Activated T-cell treated with anti-CD3 and anti-CD28 coated beads, Interleukin-2, amount 50 U/mL, for 72 hours (primary cell): Measurements from ENCODE around the gene BTBD1. TPM values are rescaled to one million over a fixed set of nuclear protein-coding genes. Genes with fewer than 3 reads are reported as not detected.
A peak's percentile ranks its signal among the peaks of the same experiment; 100 is the strongest.
"Not testable (repeated sequence)": the region's sequence is repeated elsewhere in the genome, so short reads cannot be mapped to it uniquely, and the experiment has no call there.

Experiments
- ATAC-seq, 2 donors: fragments of 150-1000 bp; cut with Tn5 transposase; replicated peaks in 1 of 2; 2 replicates each; pipeline ENCODE4 v1.10.0; 2021; ENCODE audit warnings: moderate library complexity in 2 of 2, mild to moderate bottlenecking in 1 of 2
- DNase-seq, 2 donors: peaks; one replicate each; pipeline ENCODE4 v3.0.0; 2021 to 2022; ENCODE audit warnings: mixed read lengths in 1 of 2
- H3K27ac Mint-ChIP-seq: one replicate; pipeline ENCODE4 v1.8.0; 2022; ENCODE audit warnings: mild to moderate bottlenecking, moderate library complexity, mixed read lengths
- H3K27me3 Mint-ChIP-seq: one replicate; pipeline ENCODE4 v1.8.0; 2022; ENCODE audit warnings: low read depth, mixed read lengths
- H3K36me3 Mint-ChIP-seq, 2 donors: one replicate each; pipeline ENCODE4 v1.8.0; 2022; ENCODE audit warnings: mixed read lengths in 2 of 2, mild to moderate bottlenecking in 1 of 2; ENCODE audit not compliant: insufficient read depth in 2 of 2
- H3K4me1 Mint-ChIP-seq: one replicate; pipeline ENCODE4 v1.8.0; 2022; ENCODE audit warnings: low read depth, mixed read lengths
- H3K4me3 Mint-ChIP-seq, 2 donors: one replicate each; pipeline ENCODE4 v1.8.0; 2022; ENCODE audit warnings: mild to moderate bottlenecking in 2 of 2, mixed read lengths in 2 of 2, moderate library complexity in 2 of 2
- H3K9me3 Mint-ChIP-seq, 2 donors: one replicate each; pipeline ENCODE4 v1.8.0; 2022; ENCODE audit warnings: mixed read lengths in 2 of 2
- total RNA-seq, 2 donors: library from RNA; stranded (reverse); gene quantifications; one replicate each; pipeline ENCODE4 v1.2.3, GENCODE V29; 2022

BTBD1 gene
- total RNA-seq, 2 donors from 2014 or later: 65.0 to 65.7 TPM

- Mint-ChIP-seq H3K27me3 (peaks cover 17% of the 10 kb centered on the region), H3K9me3 (no peaks in the 10 kb centered on the region), H3K27ac (no peak overlapping the region), H3K4me3 (no peak overlapping the region), H3K4me1 (peaks cover 7% of the 10 kb centered on the region), H3K36me3 (no peaks in the 10 kb centered on the region)
- no peak for DNase-seq
- ATAC-seq: no peak
Measured at GRCh38 chr15:83087576-83087975, 20.5 kb upstream of the BTBD1 start.

GRCh38 chr15:83085864-83086552 lies 19.0 kb upstream of the BTBD1 start:
- H3K9me3 Mint-ChIP-seq, H3K4me1 Mint-ChIP-seq, DNase-seq, H3K4me3 Mint-ChIP-seq, H3K27ac Mint-ChIP-seq, H3K36me3 Mint-ChIP-seq, ATAC-seq: not testable (repeated sequence)
- H3K27me3 Mint-ChIP-seq: peaks cover 17% of the 10 kb centered on the region

GRCh38 chr15:83085461-83085860 lies 18.4 kb upstream of the BTBD1 start:
- not testable (repeated sequence) for H3K36me3 Mint-ChIP-seq, H3K4me1 Mint-ChIP-seq, ATAC-seq, DNase-seq, H3K9me3 Mint-ChIP-seq, H3K27ac Mint-ChIP-seq, H3K4me3 Mint-ChIP-seq
- peaks cover 17% of the 10 kb centered on the region for H3K27me3 Mint-ChIP-seq

GRCh38 chr15:83082730-83083386 lies 15.8 kb upstream of the BTBD1 start:
- no peak for ATAC-seq
- Mint-ChIP-seq H3K9me3 (peaks cover 0 to 2% of the 10 kb centered on the region in 2 donors), H3K36me3 (no peaks in the 10 kb centered on the region), H3K27ac (no peak overlapping the region), H3K4me1 (no peaks in the 10 kb centered on the region), H3K27me3 (peaks cover 21% of the 10 kb centered on the region), H3K4me3 (no peak overlapping the region)
- DNase-seq: no peak

- Mint-ChIP-seq H3K4me3 (no peak overlapping the region), H3K27ac (no peak overlapping the region), H3K4me1 (no peaks in the 10 kb centered on the region), H3K9me3 (peaks cover 0 to 2% of the 10 kb centered on the region in 2 donors), H3K36me3 (no peaks in the 10 kb centered on the region), H3K27me3 (peaks cover 24% of the 10 kb centered on the region)
- ATAC-seq: peak in 1 of 2 donors; percentile 38
- DNase-seq: no peak
Measured at GRCh38 chr15:83081256-83082014, 14.4 kb upstream of the BTBD1 start.

- no peak overlapping the region for H3K4me3 Mint-ChIP-seq
- H3K9me3 Mint-ChIP-seq: peaks cover 2 to 5% of the 10 kb centered on the region in 2 donors
- H3K36me3 Mint-ChIP-seq: peaks cover 3 to 5% of the 10 kb centered on the region in 2 donors
- ATAC-seq: no peak
- peaks cover 24% of the 10 kb centered on the region for H3K27me3 Mint-ChIP-seq
- no peaks in the 10 kb centered on the region for H3K4me1 Mint-ChIP-seq
- no peak overlapping the region for H3K27ac Mint-ChIP-seq
- no peak for DNase-seq
Measured at GRCh38 chr15:83078712-83079111, 11.7 kb upstream of the BTBD1 start.

GRCh38 chr15:83077491-83078230 lies 10.6 kb upstream of the BTBD1 start:
- peaks cover 5 to 6% of the 10 kb centered on the region in 2 donors for H3K9me3 Mint-ChIP-seq
- peak in 1 of 2 donors; percentile 34 for ATAC-seq
- peaks cover 24% of the 10 kb centered on the region for H3K27me3 Mint-ChIP-seq
- H3K4me1 Mint-ChIP-seq: no peaks in the 10 kb centered on the region
- no peak overlapping the region for H3K27ac Mint-ChIP-seq
- H3K36me3 Mint-ChIP-seq: peaks cover 6 to 11% of the 10 kb centered on the region in 2 donors
- no peak for DNase-seq
- H3K4me3 Mint-ChIP-seq: no peak overlapping the region

GRCh38 chr15:83069211-83069642 lies 2.2 kb upstream of the BTBD1 start:
- Mint-ChIP-seq H3K4me3 (peak overlapping the region in 1 of 2 donors; percentile 55), H3K4me1 (peaks cover 15% of the 10 kb centered on the region), H3K27ac (peak overlapping the region; percentile 90), H3K9me3 (peaks cover 3 to 11% of the 10 kb centered on the region in 2 donors), H3K36me3 (peaks cover 17 to 20% of the 10 kb centered on the region in 2 donors)
- DNase-seq: peak; percentile 24 to 37
- not testable (repeated sequence) for H3K27me3 Mint-ChIP-seq
- ATAC-seq: peak in 1 of 2 donors; percentile 2

- Mint-ChIP-seq H3K36me3 (peaks cover 13 to 15% of the 10 kb centered on the region in 2 donors), H3K4me3 (peak overlapping the region in 1 of 2 donors; percentile 71), H3K9me3 (peaks cover 3 to 8% of the 10 kb centered on the region in 2 donors), H3K27me3 (no peaks in the 10 kb centered on the region), H3K4me1 (peaks cover 15% of the 10 kb centered on the region), H3K27ac (peak overlapping the region; percentile 67)
- ATAC-seq (no peak), DNase-seq (no peak)
Measured at GRCh38 chr15:83068054-83068453, 1.0 kb upstream of the BTBD1 start.

- peak overlapping the region; percentile 67 for H3K27ac Mint-ChIP-seq
- no peak for DNase-seq
- H3K27me3 Mint-ChIP-seq: no peaks in the 10 kb centered on the region
- no peak for ATAC-seq
- peaks cover 15% of the 10 kb centered on the region for H3K4me1 Mint-ChIP-seq
- H3K9me3 Mint-ChIP-seq: peaks cover 3 to 8% of the 10 kb centered on the region in 2 donors
- H3K4me3 Mint-ChIP-seq: peak overlapping the region in 1 of 2 donors; percentile 71
- H3K36me3 Mint-ChIP-seq: peaks cover 13% of the 10 kb centered on the region in 2 donors
Measured at GRCh38 chr15:83067638-83067962, 548 bp upstream of the BTBD1 start.

GRCh38 chr15:83066034-83066733 lies 868 bp downstream of the BTBD1 start:
- Mint-ChIP-seq H3K27me3 (no peaks in the 10 kb centered on the region), H3K27ac (peak overlapping the region; percentile 87), H3K4me3 (peak overlapping the region in 1 of 2 donors; percentile 96), H3K9me3 (peaks cover 0 to 5% of the 10 kb centered on the region in 2 donors), H3K4me1 (peaks cover 15% of the 10 kb centered on the region), H3K36me3 (peaks cover 9 to 10% of the 10 kb centered on the region in 2 donors)
- no peak for DNase-seq
- no peak for ATAC-seq

GRCh38 chr15:83065431-83065830 lies 1.6 kb downstream of the BTBD1 start:
- Mint-ChIP-seq H3K27ac (peak overlapping the region; percentile 87), H3K27me3 (no peaks in the 10 kb centered on the region), H3K4me1 (peaks cover 15% of the 10 kb centered on the region), H3K36me3 (peaks cover 9 to 10% of the 10 kb centered on the region in 2 donors), H3K9me3 (peaks cover 0 to 5% of the 10 kb centered on the region in 2 donors), H3K4me3 (peak overlapping the region in 1 of 2 donors; percentile 96)
- ATAC-seq: no peak
- no peak for DNase-seq
